ENCODE measurements around the gene LASP1. TPM values are rescaled to one million over a fixed set of nuclear protein-coding genes. Genes with fewer than 3 reads are reported as not detected.

LASP1 gene
- total RNA-seq, 1 donor from 2014 or later, result 172 TPM

DNA sequence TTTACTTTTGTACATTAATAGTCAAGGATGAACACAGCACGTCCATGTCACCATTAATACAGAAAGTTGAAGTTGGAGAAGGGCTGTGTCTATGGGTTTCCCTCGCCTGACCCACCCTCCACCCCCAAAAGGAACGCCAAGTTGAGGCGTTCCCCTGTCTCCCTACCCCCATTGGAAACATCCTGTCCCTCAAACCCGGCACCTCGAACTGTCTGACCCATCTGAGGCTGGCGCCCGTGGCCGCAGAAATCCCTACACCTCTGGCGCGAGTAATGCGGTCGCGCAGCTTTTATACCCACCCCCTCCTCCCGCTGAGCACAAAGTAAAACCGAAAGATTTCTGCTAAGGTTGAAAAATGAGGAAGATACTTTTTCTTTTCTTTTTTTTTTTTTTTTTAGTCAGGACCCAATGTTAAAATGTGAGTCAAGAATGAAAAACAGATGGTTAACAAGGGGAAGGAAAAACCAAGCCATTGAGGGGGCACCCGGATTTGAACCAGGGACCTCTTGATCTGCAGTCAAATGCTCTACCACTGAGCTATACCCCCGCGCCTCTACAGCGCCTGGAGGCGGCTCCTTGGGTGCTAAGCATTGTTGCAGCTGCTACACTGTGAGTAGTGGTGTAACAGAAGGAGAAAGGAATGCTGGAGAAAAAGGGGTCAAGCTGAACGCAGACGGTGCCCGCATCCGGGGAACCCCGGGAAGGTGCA, 887 bp upstream of the LASP1 start:
- peak; percentile 98 for DNase-seq (ENCODE audit: low spot score)

DNA sequence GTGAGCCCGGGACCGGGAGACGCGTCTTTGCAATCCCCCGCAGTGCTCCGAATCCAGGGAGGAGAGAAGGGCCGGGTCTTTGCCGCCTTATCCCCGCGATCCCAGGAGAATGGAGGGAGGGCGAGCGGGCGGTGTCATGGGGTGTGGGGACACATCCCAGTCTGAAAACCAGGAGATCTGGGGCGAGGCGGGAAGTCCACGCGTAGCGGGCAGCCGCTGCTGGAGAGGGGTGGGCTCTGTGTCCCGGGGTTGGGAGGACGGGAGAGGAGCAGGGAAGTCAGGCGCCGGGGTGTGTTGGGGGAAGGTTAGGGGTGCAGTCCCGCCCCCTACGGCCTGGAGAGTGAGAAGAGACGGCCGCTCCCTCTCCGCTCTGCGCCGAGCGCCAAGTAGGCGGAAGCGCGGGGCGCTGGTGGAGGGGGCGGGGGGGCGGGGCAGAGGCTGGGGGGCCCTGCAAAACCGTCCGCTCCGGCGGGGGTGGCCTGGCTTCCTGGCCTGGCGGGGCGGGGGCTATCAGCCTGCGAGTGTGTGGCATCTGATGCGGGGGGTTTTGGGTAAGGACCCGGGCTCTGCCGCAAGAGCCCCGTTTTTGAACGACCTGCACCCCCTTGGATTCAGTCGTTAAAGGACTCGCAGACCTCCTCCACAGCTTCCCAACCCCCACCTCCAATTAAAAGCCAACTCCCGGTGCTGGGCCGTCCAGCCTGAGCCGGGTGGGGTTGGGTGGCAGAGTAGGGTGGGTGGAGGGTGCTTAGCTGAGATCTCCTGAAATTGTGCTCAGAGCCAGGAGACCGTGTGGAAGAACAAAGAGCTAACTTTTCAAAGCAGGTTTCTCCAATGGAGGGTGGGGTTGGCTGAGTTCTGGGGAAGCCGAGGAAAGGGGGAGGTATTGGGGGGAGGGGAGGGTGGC, 654 bp downstream of the LASP1 start:
- peak; percentile 92 for DNase-seq (ENCODE audit: low spot score)

DNA sequence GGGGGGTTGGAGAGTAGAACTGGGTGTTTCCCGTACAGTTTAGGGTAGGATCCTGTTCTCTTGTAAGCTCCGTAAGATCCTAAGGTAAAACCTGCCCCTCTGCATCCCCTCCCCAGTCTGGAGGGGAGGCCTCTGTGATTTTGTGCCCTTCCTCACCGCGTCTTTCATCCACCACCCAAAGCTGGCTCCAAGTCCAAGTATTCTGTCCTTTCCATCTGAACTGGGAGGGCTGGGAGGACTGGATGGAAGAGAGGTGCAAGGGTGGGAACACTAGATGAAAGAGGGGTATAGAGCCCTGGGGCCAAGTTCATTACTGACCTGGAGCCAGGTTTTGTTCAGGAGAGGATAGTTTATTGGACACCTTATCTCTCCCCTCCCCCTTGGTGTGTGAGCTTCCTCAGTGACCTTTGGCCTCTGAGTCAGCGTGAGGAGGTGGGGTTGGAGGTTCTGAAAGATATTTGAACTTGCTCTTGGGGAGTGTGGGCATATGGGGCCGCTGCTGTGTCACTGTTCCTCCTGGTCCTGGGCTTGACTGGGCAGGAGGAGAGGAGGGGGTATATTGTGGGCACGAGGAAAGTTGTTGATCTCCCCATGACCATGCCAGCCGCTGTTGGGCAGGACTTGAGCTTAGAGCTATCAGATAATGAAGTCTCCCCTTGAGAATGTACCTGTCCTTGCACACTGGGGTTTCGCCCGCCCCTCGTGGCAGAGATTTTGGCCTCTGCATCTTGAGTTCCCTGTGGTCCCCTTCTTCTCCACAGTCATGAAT, 1.6 kb downstream of the LASP1 start:
- DNase-seq (ENCODE audit: low spot score), result no peak

- no peak for DNase-seq (ENCODE audit: low spot score)
These were observed 2.2 kb downstream of the LASP1 start for GRCh38 chr17:38872027-38872511.

- no peak for DNase-seq (ENCODE audit: low spot score)
These were observed 3.0 kb downstream of the LASP1 start for GRCh38 chr17:38872671-38873385.

GRCh38 chr17:38873640-38874380, 4.0 kb downstream of the LASP1 start:
- DNase-seq (ENCODE audit: low spot score), result no peak

DNA sequence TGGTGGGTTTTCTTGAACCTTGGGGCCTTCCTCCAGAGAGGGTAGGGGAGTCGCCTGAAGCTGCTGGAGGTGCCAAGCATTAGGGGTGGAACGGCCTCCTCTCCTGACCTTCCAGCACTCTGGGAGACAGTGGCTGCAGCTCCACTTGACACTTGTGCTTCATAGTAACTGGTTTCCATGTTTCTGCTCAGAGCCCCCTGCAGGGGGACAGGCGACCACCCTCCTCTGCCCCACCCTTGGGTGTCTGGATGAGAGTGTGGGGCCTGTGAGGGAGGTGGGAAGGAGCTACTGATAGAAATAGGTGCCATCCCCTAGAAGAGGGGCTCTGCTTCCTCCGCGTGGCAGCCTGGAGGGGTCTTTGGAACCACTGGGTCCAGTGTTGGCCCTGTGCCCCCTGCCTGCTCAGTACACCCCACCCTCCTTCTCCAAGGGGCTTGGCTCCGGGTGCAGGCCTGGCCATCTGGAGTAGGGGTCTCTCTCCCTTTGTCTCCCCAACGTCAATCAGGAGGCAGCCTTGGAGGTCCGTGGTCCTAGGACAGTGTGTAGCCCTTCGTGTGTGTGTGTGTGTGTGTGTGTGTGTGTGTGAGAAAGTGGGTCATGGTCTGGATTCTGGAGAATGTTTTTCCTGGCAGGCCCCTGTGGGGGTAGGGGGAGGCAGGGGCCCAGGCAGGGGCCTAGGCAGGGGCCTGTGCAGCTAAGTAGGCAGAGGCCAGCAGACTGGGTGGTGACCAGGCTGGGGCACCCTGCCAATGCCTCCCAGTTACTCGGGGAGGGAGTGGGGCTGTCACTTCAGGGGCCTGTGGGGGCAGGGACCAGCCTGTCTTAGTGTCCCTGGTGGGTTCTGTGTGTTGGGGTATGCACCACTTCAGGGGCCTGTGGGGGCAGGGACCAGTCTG, 4.9 kb downstream of the LASP1 start:
- DNase-seq (ENCODE audit: low spot score), result no peak

DNA sequence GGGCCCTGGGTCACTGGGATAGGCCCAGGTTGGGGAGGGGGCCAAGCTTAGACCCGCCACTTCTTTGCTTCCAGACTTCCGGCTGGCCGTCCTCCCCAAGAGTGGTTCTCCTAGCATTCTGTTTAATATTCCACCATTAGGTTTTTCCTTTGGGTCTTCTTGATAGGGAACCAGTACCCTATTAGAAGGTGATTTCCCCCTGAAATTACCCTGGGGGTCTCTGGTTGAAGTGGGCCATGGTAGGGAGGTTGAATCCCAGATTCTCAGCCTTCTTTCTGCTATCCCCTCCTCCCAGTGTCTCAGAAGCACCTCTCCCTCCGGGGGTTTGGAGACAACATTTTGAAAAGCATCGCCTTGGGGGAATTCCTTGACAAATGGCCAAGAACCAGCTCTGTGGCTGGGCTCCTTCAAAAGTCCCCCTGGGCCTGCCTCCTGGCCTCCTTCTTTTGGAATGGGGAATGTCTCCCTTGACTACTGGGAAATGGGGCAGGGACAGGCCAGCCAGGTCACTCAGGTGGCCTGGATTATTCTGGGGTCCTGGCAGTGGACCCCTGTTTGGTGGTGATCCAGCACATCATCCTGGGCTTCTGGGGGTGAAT, 5.7 kb downstream of the LASP1 start:
- no peak for DNase-seq (ENCODE audit: low spot score)

- DNase-seq (ENCODE audit: low spot score), result no peak
These were observed 7.4 kb downstream of the LASP1 start for GRCh38 chr17:38877130-38877851.

DNA sequence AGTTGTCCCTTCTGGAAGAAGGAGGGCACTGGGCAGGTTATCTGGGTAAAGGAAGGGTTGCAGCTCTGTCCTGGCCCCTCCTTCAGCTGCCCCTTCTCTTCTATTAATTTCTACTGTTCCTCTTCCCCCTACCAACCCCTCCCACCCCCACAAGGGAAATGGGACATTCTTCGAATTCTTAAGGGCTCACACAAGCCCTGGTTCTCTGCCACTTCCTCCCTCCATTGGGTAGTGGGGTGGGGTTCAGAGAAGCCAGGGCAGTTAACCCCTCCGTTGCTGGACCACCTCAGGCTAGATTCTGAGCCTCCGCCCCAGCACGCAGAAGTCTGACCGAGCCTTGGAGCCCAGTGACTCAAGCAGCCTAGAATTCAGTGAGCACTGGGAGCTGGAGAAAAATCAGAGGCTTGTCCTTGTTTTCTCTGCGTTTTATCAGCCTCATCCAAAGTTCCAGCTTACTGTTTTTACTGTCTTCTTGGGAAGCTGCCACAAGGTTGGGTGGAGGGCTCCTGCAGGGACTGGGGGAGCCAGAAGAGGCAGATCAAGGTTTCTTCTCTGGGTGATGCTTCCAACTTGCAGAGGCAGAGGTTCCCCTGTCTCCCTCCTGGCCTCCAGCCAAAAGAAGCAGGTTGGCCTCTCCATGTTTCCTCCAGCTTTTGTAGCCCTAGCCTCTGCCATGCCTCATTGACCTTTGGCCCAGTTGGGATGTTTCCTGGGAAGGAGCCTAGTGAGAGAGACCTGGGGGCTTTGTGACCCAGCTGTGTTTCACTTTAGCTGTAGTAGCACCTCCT, 10.2 kb downstream of the LASP1 start:
- DNase-seq (ENCODE audit: low spot score), result no peak

DNA sequence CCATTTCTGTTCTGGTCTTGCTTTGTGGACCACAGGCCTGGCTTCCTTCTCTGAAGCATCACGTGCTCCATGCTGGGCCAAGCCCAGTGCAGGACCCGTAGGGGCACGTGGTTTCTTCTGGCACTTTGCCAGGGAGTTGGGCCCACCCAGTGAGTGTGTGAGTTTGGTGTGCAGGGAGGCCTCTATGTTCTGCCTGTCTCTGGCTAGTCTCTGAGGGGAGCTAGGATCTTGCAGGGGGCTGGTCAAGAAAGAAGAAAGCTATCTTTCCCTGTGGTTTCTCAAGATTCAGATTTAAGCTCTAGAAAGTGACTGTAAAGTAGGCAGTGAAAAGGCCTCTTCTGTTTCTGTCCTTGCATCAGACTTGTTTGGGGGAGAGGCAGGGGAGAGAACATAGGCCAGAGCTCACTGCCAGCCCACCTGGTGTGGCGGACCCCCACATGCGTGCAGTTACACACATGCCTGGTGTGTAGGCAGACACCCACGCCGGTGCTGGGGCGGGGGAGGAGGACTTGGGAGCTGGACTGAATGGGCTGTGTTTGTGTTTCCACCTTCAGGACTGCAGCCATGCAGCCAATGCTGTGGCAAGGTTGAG, 11.8 kb downstream of the LASP1 start:
- no peak for DNase-seq (ENCODE audit: low spot score)

DNA sequence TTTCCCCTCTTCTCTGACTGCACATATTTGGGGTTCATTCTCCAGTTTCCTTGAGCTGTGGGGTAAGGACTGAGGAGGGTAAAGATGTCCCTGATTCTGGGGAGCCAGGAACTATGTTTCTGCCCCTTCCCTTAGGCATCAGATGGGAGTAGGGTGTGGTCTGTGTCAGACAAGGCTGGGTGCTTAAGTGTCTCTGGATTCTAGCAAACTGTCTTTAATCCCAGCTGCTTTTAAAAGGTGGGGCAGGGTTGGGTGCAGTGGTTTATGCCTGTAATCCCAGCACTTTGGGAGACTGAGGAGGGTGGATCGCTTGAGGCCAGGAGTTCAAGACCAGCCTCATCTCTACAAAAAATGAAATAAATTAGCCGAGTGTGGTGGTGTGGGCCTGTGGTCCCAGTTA, 13.0 kb downstream of the LASP1 start:
- DNase-seq (ENCODE audit: low spot score), result no peak

GRCh38 chr17:38883592-38884526, 14.0 kb downstream of the LASP1 start:
- no peak for DNase-seq (ENCODE audit: low spot score)

DNA sequence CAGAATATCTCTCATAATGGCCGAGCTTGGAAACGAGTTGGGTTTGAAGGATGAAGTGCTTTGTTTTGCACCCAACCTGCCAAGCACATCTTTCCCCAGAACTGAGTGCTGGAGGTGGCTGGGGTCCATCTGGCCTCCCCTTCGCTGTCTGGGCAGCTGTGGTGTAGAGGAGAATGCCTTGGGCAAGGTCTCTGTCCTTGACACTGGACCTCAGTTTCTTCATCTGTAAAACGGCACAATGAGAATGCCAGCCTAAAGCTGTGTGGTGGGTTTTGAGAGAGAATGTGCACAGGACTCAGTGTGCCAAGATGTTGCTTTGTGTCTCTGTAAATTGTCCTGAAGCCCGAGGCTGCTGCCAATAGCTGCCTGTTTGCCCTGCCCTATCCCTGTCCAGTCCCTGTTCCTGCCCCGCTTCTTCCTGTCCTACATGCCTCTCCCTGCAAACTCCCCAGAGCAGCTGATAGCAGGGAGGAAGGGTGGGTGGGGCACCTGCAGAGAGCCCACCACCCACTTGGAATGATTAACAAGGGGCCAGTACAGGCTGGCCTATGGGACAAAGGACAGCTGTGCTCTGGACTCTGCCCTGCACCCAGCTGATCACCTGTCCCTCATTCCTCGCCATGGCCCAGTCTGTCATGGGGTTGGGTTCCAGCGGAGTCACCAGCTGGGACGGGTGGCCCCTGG, 15.3 kb downstream of the LASP1 start:
- DNase-seq (ENCODE audit: low spot score), result no peak

Measured in mesenteric fat pad (tissue), 1 donor.